GM18520 (cell line): ENCODE measurements around the gene OR8K5.
"Not testable (repeated sequence)": the region's sequence is repeated elsewhere in the genome, so short reads cannot be mapped to it uniquely, and the experiment has no call there.

Source experiments
- ATAC-seq: cut with Tn5 transposase; IDR thresholded peaks from one replicate; pipeline ENCODE4 v1.9.1; 2021; ENCODE audit not compliant: unreplicated experiment

Gene OR8K5, protein sequence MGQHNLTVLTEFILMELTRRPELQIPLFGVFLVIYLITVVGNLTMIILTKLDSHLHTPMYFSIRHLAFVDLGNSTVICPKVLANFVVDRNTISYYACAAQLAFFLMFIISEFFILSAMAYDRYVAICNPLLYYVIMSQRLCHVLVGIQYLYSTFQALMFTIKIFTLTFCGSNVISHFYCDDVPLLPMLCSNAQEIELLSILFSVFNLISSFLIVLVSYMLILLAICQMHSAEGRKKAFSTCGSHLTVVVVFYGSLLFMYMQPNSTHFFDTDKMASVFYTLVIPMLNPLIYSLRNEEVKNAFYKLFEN

DNA sequence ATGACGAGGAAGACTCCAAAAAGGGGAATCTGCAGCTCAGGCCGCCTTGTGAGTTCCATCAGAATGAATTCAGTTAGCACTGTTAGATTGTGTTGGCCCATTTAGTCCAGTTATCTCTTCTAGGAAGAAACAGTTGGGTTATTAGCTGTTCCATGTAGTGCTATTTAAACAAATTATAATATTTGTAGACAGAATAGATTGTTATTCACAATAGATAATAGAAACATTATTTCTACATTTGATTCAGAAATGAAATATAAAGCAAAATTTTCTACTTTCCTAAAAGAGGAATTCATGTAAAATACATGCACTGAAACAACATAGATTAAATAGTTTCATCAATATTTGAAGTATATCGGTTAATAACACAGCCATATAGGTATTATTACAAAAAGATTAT is at the start of gene OR8K5:
TSS of gene OR8K5 (minus strand) at position 101 of the 400 bp plus-strand sequence. CDS start at position 101, 0 bp downstream.
- no peak for ATAC-seq

GRCh38 chr11:56207790-56208189 is 47.7 kb upstream of the OR8K5 start:
- ATAC-seq = no peak

DNA sequence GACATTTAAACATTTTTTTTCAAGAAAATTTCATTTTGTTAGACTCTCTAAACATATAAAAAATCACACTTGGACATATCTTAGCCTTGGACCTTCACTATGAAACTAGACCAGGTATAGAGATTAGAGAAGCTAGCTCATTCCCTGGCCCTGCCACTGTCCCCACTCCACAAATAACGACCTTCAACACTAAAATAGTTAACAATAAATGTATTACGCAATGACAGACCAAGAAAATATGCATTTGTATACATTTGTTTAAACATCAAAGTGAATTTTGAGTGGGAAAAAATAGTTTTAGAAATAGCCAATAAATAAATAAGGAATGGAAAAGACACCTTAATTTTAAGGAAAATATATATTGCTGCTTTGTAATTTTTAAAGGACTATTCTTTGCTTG is 37.2 kb upstream of the OR8K5 start:
- ATAC-seq = no peak

DNA sequence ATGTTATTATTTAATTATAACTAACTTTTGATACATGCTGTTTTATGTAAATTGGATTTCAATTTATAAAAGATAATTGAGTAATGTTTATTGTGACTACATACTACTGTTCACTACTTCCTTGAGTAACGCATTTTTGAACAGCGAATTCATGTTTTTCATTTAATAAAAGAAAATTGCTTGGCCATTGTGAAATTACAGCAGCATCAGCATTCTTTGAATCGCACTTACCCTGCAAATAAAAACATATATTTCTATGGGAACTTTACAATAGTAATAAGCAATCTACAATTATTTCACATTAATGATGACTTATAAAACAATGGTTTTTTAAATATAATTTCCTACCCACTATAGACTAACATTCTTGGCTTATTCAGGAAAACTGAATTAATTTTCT is 36.6 kb upstream of the OR8K5 start:
- no peak for ATAC-seq

GRCh38 chr11:56188602-56189001 is 28.5 kb upstream of the OR8K5 start:
- ATAC-seq = no peak

DNA sequence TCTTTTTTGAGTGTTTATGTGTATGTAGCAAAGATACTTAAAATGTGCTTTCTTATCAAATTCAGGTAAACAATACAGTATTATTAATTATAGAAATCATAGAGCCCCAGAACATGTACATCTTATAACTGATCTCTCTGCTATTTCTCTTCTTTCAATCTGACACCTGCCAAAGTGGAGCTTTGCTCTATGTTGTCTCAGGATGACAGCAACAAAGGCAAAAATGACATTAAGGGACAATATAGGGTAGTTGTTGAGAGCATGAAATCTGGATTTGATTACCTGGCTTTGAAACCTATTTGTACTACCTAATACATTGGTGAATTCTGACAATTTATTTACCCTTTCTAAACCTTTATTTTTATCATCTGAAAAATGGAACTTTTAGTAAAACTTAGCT is 23.3 kb upstream of the OR8K5 start:
- no peak for ATAC-seq

DNA sequence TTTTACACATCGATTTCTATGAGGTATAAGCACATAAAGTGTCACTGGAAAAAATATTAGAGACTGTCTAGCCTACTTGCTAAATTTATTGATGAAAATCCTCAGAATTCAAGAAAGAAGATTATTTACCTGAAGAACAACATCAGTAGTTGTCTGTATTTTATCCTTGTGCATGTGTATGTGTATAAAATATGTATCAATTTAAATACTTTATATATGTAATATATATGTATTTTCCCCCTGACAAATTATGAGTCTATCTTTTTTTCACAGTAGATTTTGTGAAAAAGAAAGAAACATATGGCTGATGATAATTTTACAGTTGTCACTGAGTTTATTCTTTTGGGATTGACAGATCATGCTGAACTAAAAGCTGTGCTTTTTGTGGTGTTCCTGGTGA is 16.2 kb upstream of the OR8K5 start, which contains the start of gene OR5J2:
TSS of gene OR5J2 (plus strand) at position 301 of the 400 bp plus-strand sequence. CDS start at position 301, 0 bp downstream.
- no peak for ATAC-seq

DNA sequence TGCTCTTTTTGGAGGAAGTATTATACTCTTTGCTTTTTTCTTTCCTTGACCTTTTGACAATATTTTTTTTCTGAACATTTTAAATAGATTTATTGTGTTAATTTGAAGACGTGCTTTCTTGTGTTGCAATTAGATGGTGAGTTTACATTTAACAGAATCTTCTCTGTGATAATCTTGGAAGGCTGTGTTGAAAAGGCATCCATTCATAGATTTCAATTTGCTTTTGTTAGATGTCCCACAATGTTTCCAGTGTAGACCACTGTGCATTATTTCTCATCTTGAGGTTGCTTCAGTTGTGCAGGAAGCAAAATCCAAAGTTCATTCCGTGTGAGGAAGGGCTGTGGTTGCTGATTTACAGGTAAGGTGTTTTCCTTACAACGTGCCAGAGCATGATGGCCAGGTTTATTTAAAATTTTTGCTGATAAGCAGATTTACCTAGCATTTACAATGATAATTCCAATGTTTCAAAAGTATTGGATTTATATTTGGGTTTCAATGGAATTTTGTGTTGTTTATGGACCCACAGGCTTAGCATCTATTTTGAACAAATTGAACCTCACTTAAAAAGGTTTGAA is 12.2 kb upstream of the OR8K5 start:
- ATAC-seq = no peak

GRCh38 chr11:56163804-56164203 is 3.7 kb upstream of the OR8K5 start:
- no peak for ATAC-seq

DNA sequence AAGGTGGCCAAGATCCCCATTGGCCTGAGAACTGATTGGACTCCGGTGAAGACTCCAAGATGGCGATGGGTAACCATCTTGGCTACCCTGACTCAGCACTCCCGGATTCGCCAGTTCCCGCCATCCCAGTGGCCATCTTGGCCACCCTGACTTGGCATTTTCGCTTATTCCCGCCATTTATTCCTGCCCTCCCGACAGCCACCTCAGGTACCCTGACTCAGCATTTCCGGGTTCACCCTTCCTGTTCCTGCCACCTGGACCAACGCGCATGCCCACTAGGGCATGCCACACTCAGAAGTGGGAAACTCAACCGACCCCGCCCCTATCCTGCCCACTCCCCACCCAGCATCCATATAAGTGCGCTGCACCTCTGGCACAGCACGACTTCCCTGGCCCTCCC is 7.8 kb downstream of the OR8K5 start:
- no peak for ATAC-seq

DNA sequence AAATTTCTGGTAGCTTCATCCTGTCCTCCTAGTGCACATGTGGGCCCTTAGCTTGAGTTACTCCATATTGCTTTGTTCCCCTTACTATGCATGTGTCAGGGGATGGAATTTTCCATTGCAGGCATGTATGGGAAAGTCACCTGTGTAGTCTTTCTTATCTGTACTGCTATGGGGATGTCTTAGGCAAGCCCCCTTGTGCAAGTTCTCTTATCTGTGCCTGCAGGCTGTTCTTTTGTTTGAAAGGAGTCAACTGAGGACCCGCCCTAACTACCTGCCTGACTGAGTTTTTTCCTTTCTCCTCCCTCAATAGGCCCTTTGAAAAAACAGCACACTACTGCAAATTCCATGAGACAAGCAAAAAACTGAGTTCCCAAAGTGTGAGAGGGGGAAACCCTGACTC is 8.7 kb downstream of the OR8K5 start:
- no peak for ATAC-seq

DNA sequence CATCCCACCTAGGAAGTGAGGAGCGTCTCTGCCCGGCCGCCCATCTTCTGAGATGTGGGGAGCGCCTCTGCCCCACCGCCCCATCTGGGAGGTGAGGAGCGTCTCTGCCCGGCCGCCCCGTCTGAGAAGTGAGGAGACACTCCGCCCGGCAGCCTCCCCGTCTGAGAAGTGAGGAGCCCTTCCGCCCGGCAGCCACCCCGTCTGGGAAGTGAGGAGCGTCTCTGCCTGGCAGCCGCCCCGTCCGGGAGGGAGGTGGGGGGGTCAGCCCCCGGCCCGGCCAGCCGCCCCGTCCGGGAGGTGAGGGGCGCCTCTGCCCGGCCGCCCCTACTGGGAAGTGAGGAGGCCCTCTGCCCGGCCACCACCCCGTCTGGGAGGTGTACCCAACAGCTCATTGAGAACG is 16.4 kb downstream of the OR8K5 start:
- not testable (repeated sequence) for ATAC-seq

GRCh38 chr11:56140151-56140661 is 19.9 kb downstream of the OR8K5 start, which contains the start of gene OR8J3:
TSS of gene OR8J3 (minus strand) at chr11:56140201. CDS start at chr11:56137718, 2,483 bp downstream.
- ATAC-seq = no peak

GRCh38 chr11:56122073-56122472 is 38.0 kb downstream of the OR8K5 start, which contains the start of gene OR8H3:
TSS of gene OR8H3 (plus strand) at chr11:56122373. CDS start at chr11:56122373, 0 bp downstream.
- ATAC-seq = no peak
